ENCODE results near the gene PPP3CA.

GRCh38 chr4:101279377-101279871 lies 67.9 kb downstream of the PPP3CA start:
- TF ChIP-seq CTCF (conservative IDR thresholded peaks at IDR 0.05; ENCODE audit: low read depth, low read length): no peak
- TF ChIP-seq EZH2 (IDR thresholded peaks at IDR 0.05; ENCODE audit: borderline replicate concordance, low read depth, low read length, poor library complexity, severe bottlenecking): no peak

Data from A673 (cell line).